ENCODE data around the gene KSR2.

DNA sequence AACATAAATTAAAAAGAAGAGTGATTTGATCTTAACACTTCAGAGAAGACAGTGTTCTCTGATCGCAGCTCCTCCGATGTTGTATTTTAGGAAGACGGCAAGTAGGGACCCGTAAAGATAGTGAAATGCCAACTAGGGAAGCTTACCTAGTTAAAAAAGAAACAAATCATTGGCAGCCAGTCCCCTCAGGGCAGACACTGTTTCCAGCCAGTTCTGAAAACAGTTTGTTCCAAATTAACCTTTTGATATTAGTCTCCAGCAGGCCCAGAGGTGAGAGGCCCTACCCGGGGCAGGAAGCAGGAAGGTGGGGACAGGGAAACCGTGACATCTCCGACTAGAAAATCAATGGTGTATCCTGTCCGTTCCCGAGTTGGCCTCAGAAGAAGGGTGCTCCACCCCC, 56.0 kb downstream of the KSR2 start:
- TF ChIP-seq, protein P1, sequence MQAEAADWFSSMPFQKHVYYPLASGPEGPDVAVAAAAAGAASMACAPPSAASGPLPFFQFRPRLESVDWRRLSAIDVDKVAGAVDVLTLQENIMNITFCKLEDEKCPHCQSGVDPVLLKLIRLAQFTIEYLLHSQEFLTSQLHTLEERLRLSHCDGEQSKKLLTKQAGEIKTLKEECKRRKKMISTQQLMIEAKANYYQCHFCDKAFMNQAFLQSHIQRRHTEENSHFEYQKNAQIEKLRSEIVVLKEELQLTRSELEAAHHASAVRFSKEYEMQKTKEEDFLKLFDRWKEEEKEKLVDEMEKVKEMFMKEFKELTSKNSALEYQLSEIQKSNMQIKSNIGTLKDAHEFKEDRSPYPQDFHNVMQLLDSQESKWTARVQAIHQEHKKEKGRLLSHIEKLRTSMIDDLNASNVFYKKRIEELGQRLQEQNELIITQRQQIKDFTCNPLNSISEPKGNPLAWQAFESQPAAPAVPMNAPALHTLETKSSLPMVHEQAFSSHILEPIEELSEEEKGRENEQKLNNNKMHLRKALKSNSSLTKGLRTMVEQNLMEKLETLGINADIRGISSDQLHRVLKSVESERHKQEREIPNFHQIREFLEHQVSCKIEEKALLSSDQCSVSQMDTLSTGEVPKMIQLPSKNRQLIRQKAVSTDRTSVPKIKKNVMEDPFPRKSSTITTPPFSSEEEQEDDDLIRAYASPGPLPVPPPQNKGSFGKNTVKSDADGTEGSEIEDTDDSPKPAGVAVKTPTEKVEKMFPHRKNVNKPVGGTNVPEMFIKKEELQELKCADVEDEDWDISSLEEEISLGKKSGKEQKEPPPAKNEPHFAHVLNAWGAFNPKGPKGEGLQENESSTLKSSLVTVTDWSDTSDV (CRISPR knock-in tag; IDR thresholded peaks at IDR 0.05), result no peak
- TF ChIP-seq, protein P2, sequence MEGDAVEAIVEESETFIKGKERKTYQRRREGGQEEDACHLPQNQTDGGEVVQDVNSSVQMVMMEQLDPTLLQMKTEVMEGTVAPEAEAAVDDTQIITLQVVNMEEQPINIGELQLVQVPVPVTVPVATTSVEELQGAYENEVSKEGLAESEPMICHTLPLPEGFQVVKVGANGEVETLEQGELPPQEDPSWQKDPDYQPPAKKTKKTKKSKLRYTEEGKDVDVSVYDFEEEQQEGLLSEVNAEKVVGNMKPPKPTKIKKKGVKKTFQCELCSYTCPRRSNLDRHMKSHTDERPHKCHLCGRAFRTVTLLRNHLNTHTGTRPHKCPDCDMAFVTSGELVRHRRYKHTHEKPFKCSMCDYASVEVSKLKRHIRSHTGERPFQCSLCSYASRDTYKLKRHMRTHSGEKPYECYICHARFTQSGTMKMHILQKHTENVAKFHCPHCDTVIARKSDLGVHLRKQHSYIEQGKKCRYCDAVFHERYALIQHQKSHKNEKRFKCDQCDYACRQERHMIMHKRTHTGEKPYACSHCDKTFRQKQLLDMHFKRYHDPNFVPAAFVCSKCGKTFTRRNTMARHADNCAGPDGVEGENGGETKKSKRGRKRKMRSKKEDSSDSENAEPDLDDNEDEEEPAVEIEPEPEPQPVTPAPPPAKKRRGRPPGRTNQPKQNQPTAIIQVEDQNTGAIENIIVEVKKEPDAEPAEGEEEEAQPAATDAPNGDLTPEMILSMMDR (CRISPR knock-in tag; IDR thresholded peaks at IDR 0.05), result no peak
- TF ChIP-seq, protein P3, sequence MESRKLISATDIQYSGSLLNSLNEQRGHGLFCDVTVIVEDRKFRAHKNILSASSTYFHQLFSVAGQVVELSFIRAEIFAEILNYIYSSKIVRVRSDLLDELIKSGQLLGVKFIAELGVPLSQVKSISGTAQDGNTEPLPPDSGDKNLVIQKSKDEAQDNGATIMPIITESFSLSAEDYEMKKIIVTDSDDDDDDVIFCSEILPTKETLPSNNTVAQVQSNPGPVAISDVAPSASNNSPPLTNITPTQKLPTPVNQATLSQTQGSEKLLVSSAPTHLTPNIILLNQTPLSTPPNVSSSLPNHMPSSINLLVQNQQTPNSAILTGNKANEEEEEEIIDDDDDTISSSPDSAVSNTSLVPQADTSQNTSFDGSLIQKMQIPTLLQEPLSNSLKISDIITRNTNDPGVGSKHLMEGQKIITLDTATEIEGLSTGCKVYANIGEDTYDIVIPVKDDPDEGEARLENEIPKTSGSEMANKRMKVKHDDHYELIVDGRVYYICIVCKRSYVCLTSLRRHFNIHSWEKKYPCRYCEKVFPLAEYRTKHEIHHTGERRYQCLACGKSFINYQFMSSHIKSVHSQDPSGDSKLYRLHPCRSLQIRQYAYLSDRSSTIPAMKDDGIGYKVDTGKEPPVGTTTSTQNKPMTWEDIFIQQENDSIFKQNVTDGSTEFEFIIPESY (CRISPR knock-in tag; IDR thresholded peaks at IDR 0.05), result no peak
- TF ChIP-seq ZFP41 (CRISPR knock-in tag; IDR thresholded peaks at IDR 0.05; ENCODE audit: borderline replicate concordance), result no peak
- TF ChIP-seq NCOA2 (CRISPR knock-in tag; IDR thresholded peaks at IDR 0.05), result no peak
- no peak for TF ChIP-seq SMARCC2 (IDR thresholded peaks at IDR 0.05)
- TF ChIP-seq, protein P4, sequence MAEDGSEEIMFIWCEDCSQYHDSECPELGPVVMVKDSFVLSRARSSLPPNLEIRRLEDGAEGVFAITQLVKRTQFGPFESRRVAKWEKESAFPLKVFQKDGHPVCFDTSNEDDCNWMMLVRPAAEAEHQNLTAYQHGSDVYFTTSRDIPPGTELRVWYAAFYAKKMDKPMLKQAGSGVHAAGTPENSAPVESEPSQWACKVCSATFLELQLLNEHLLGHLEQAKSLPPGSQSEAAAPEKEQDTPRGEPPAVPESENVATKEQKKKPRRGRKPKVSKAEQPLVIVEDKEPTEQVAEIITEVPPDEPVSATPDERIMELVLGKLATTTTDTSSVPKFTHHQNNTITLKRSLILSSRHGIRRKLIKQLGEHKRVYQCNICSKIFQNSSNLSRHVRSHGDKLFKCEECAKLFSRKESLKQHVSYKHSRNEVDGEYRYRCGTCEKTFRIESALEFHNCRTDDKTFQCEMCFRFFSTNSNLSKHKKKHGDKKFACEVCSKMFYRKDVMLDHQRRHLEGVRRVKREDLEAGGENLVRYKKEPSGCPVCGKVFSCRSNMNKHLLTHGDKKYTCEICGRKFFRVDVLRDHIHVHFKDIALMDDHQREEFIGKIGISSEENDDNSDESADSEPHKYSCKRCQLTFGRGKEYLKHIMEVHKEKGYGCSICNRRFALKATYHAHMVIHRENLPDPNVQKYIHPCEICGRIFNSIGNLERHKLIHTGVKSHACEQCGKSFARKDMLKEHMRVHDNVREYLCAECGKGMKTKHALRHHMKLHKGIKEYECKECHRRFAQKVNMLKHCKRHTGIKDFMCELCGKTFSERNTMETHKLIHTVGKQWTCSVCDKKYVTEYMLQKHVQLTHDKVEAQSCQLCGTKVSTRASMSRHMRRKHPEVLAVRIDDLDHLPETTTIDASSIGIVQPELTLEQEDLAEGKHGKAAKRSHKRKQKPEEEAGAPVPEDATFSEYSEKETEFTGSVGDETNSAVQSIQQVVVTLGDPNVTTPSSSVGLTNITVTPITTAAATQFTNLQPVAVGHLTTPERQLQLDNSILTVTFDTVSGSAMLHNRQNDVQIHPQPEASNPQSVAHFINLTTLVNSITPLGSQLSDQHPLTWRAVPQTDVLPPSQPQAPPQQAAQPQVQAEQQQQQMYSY (CRISPR knock-in tag; IDR thresholded peaks at IDR 0.05), result no peak
- no peak for TF ChIP-seq ZNF10 (CRISPR knock-in tag; IDR thresholded peaks at IDR 0.05; ENCODE audit: borderline replicate concordance, low read depth)
- no peak for TF ChIP-seq MED1 (CRISPR knock-in tag; IDR thresholded peaks at IDR 0.05)

All from HepG2 (cell line).